Dermis blood vessel endothelial cell (primary cell): ENCODE data around the gene EHD3. TPM values are rescaled to one million over a fixed set of nuclear protein-coding genes. Genes with fewer than 3 reads are reported as not detected.
A peak's percentile ranks its signal among the peaks of the same experiment; 100 is the strongest.

Experiments used
- DNase-seq: peaks from one replicate; pipeline ENCODE4 v3.0.0; 2010
- total RNA-seq: library from RNA; depleted of rRNA; stranded (reverse); fragments of >200 nt; gene quantifications from 2 replicates; pipeline ENCODE4 v1.2.3, GENCODE V29; 2014

The EHD3 gene
- total RNA-seq, 1 donor from 2014 or later: 6.0 TPM

DNA sequence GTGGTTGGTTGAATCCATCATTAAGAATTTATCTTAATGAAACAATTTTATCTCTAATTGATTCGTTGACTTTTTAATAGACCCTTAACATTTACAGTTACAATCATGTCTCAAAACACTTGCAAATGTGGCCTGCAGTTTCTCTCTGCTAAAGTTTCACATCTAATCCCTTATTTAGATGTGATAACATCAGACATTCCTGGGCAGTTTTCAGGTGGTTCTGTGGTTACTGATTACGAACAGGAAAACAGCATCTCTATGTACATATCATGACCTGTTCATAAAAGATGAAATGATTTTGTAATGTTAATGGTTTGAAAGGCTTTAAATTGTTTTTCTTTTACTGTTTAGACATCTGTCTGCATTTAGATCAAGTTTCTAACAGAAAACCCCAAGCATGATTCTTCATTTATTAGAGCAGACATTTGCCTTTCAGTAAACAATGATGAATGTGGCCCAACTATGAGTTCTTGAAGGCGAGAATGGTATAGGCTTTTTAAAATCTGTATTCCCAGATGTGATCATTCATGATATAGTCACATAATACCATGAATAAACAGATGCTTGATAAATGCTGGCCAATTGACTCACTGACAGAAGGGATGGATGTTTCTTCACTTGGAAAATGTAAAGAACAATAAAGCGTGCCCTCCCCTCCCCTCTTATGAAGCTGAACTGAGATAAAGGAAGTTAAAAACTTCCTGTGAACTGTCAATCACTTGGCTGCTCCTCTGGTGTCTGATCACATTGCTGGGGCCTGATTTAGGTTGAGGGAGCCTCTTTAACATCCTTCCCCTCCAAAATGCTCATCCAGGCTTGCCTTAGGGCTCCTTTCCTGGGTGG is 20.1 kb upstream of the EHD3 start:
- no peak for DNase-seq

DNA sequence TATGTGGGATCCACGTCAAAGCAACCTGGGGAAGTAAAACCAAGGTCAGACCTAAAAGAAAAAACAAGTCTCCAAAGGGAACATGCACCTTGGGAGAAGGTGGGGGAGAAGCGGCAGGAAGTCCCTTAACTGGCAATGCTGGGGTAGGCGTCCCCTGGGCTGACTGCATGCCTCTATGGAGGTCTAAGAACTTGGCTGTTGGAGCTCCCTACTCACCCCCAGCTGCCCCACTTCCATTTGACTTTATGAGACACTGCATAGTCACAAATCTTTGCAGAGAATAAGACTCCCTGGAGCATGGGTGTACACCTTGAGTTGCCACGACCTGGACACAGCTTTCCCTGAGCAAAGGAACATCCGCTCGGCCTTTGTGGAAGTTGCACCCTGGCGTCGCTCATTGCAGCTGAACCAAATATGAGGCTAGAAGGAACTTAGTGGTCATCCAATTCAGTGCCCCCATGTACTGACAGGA is 19.5 kb upstream of the EHD3 start:
- no peak for DNase-seq

DNA sequence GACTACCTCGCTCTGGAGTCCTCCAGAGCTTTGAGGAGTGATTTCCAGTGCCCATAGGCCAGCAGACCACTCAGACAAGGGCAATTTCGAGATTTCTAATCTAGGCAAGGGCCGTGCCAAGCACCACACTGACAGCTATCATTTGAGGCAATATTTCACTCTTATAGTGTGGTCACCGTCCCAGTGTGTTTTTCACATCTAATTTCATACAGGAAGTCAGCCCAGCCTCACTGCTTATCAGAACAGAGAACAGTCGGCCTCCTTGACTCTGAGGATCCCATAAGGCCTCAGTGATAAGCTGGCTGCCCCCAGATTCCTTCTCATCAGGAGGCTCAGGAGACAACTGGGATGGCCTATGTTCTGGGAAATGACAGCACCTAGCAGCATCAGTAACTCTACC is 17.2 kb upstream of the EHD3 start:
- DNase-seq: no peak

DNA sequence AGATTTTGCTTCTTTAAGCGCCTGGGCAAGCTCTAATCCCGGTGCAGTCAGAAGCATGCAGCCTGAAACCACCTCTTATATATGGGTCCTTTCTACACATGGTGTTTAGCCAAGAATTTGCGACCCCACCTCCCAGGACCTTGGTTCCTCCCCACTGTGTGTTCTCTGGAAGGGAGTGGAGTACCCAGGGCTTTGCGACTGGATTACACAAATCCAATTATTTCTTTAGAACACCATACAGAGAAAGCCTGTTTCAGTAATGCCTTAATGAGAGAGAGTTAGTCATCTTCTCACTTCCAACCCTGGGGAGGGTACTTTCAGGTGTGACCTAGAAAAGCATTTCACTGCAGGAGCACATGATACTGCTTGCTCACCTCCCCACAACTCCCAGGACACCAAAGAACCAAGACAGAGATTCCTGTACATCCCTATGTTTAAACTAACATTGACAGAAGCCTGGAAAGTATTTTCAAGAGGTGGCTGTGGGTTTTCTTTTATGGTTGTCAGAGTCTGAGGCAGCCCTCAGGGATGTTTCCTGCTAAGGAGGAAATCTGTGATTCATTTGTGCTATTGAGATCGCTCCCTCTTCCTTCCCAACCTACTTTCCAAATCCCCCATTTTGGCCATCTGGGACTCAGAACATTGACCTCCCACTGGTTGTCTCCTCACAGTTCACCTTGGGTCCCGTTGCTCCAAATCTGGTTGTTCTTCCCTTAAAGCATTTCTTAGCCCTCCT is 16.3 kb upstream of the EHD3 start, which contains the start of gene CAPN14:
Gene CAPN14, minus strand, starts transcription at position 51 of the 736 bp plus-strand sequence. CDS start 12,068 bp downstream, outside the sequence.
- no peak for DNase-seq

DNA sequence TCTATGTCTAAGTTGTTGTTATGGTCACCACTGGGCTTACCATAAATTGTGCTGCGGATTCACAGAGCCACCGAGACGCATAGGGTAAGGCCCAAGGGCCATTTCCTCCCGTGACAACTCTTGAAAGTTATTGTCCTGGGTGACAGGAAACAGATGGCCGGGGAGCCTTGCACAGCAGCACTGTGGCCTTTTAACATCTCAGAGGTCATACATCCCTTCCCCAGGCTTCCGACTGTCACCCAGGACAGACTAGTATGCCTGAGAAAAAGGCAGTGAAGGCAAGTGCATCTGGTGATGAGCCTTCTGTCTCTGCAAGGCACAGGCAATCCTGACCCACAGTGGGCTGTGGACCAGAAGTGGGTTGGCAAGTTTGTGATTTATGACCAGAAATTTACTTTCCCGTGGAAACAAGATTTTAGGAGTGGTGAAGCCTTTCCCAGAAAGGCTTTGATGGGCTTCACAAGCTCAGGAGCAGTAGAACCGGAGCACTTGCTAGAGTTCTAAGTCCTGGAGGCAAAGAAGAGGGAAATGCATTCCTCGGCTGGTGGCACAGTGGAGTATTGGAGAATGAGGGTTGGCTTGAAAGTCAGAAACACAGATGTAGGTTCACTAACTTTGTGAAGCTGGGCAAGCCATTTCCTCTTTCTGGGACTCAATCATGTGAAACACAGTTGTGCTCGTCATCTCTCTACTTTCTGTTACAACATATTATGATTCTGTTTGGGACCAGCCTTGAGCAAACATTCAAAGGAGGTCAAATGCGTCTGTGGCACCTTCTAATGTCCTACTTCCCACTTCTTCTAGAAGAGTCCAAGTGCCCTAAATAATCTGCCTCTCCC is 14.6 kb upstream of the EHD3 start:
- DNase-seq: no peak

DNA sequence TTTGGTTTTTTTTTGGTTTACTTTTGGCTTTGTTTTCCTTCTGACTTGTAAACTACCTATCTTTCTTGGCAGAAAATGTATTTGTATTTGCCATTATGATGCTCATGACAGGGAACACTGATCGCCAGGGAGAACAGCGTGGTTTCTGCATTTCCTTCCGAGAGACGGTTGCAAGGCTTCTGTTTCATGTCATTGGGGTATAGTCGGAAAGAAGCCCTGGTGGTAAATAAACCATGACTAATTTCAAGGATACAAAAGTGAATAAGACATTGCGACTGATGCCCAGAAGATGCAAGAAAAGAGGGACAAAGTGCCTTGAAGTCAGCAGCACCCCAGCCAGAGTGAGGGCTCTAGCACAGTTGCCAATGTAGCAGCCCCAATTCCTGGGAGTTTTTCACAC is 12.4 kb upstream of the EHD3 start:
- no peak for DNase-seq

DNA sequence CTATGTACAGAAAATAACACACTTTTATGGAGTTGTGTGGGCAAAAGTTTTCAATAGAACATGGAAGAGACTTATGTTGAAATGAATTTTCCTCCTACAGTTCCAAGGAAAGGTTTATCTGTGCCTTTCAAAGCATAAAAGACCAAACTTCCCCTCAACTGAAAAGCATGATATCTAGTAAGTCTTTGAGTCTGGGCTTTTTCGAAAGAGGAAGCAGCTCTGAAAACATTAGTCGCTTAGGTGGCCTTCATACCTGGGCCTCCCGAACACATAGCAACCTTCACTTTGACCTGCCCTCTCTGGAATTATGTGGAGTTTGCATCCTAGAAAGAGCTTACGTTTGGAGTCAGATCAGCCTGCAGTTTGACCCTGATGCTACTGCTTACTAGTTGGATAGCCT is 11.9 kb upstream of the EHD3 start:
- no peak for DNase-seq

DNA sequence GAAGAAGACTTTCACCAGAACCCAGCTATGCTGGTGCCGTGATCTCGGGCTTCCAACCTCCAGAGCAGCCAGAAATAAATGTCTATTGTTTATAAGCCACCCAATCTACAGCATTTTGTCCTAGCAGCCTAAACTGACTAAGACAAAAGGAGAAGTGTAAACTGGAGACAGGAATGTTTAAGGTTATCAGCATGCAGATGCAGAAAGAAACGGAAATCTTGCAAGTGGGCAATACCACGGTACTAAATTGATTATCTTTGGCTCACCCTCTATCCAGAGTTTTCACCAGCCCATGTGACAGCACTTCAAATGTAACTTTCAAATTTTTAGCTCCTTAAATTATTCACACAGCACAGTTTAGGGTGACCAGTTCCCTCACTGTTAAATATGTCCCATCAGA is 10.9 kb upstream of the EHD3 start:
- DNase-seq: no peak

DNA sequence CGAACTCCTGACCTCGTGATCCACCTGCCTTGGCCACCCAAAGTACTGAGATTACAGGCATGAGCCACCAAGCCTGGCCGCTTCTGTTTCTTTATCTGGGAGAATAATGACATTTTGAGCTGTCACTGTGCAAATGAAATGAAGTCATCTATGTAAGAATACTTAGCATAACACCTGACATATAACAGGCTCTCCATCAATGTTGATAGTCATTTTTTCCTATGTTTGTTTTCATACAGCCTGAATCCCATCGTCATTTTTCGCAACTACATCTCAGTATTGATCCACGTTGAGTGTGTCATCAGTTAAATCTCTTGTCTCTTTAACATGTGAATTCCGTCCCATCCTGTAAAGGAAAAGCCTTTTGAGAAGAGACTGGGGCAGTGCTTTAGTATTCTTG is 10.2 kb upstream of the EHD3 start:
- DNase-seq: no peak

DNA sequence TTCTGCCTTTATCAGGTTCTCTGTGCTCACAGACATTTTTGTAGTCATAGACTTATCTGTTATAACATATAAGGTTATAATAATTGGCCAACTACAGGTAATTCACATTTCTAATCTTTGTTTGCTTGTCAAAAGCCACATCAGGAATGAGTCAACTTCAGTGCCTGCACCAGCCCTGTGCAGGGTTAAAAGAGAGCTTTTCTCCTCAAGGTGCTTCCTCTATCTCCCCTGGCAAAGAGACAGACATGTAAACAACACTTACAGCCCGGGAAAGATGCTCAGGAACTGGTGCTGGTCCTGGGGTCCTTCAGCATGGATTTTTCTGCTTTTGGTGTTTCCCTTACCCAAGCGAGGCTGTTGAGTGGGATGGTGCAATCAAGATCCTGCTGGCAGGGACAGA is 7.7 kb upstream of the EHD3 start:
- no peak for DNase-seq

DNA sequence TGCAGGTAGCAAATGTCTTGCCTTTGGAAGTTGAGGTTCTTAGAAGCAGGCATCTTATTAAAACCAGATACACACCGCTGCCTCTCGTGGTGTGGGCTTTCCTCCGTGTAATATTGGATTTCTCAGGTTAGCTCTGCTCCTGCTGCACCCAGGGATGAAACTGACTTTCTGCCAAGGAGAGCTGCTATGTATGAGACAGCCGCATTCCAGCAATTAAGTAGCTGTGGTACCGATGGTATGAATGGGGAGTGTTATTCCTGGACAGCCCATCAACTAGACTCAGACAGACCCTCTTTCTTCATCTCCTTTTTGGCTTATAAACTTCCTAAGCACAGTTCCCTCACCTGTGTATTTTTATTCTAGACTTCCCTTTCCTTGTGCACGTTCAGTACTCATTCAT is 6.8 kb upstream of the EHD3 start:
- no peak for DNase-seq

DNA sequence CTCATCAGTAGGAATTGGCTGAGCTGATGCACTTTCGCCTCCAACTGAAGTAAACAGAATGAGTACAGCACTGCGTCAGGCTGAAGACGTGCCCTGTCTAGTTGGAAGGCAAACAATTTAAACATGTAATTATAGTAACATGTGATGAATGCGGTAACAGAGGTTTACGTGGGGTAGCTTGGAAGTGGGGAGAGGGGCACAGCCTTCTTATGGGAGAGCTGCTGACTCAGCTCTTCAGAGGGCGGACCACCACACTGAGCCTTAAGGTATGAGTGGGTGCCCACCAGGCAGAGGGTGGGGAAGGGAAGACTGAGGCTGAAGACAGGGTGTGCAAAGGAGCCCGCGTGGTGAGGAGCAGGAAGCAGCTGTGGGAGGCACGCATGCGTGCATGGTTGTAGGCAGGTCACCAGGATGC is 6.2 kb upstream of the EHD3 start:
- DNase-seq: no peak

DNA sequence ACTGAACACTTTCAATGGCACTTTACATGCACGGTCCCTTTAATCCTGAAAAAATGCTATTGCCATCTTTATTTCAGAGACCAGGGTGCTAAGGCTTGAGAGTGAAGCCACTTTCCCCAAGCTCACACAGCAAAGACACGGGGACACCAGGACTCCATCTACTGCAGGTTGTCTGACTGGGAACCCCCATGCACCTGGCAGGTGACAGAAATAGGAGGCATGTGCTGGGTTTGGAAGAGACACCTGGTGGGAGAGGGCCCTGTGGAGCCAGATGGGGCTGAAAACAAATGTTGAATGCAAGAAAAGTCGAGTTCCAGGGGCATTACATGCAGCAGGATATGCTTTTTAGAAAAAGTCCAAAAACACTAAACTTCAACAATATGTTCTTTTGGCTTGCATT is 5.2 kb upstream of the EHD3 start:
- DNase-seq: no peak

DNA sequence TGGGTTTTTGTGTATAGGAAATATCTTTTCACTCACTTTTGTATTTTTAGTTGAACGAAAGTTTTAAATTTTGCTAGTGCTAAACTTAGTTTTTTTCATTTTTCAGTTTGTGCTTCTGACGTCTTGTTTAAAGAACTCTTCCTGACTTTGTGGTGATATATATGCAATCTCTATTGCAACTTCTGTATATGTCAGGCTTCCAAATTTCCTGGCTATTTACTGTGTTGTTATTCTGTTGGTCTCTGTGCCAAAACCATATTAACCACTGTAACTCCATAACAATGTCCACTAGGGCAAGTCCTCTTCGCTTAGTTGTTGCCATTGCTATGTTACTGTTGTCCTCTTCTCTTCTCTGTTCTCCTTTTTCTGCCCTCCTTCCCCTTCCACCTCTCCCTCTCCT is 3.2 kb upstream of the EHD3 start:
- DNase-seq: no peak

DNA sequence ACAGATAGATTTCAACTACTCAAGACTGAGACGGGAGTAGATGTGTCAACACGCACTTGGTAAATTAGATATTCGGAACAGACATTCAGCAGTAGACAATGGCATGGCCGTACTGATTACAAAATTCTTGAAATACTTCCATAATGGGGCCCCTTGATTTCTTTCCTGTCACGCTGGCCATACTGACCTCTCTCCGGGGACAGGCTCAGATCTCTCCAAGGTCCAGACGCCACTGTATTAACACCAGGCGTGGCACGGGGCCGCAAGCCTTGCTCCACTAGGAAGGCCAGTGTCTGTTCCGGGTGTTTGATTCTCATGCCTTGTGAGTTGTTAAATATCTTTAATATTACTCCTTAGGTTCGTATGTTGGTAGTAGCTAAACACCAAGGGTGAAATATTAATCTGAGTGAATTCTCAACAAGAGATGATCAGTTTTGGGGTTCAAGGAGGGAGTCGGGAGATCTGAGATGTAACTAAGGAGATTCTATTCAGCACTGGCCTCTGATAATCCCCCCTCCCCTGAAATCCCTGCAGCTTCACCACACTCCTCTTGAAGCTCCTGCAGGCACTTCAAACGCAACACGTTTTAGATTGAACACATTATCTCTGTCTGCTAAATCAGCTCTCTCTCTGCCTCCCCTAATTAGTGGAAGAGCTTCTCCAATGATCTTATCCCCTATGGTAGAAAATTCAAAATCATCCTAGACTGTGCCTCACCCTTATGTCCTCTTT is 2.2 kb upstream of the EHD3 start:
- DNase-seq: no peak

DNA sequence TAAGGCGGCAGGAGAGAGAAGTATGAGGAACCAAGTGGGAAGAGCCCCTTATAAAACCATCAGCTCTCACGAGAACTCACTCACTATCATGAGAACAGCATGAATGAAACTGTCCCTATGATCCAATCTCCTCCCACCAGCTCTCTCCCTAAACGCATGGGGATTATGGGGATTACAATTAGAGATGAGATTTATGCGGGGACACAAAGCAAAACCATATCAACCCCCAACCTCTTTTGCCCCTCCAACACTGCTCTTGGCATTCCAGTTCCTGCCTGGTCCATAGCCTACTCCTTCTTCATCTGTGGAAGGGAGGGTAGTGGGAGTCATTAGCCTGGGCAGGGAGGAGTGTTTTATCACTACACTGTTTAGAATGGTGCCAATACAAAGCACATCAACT is 1.4 kb upstream of the EHD3 start:
- DNase-seq: no peak

DNA sequence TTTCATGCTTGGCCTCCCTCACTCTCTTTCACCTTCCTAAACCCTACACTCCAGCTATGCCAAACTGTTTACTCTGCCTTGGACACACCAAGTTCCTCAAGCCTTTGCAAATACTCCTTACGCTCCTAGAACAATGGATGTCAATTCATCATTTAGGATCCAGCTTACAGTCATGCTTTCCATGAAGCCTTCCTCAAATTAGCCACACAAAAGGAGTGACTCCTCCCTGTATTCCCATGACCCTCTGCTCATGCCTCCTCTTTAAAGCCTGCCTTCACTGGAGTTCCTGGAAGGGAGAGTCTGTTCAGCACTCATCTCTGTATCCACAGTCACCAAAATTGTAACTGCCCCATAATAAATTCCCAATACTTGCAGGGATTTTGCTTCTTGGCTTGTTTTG is 721 bp upstream of the EHD3 start:
- DNase-seq: no peak

DNA sequence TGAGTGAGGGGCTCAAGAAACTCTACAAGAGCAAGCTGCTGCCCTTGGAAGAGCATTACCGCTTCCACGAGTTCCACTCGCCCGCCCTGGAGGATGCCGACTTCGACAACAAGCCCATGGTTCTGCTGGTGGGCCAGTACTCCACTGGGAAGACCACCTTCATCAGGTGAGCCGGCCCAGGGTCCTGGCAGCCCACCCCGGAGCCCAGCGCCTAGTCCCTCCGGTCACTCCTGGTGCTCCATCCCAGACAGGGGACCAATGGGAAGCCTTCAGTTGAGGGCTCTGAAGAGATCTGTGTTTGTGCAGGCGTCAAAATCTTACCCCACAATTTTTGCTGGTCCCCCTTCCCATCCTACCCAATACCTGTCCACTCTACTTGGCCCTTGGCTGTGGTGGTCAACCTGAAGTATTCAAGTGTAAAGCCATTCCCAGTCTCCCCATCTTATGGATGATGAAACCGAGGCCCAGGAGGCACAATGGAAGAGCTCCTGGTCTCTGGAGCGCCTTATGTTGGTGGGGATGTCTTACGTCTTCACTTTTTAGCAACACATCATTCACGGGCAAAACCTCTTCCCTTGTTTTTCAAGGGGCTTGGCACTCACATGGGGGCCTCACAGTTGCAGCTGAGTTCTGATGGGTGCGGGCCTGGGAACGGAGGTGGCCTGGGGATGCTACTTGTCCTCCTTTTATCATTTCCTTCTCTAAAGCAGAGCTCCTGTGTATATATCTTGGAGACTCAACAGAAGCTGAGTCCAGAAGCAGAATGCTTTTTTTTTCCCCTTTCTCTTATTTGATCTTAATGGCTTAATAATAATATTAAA is 941 bp downstream of the EHD3 start:
- DNase-seq: no peak

DNA sequence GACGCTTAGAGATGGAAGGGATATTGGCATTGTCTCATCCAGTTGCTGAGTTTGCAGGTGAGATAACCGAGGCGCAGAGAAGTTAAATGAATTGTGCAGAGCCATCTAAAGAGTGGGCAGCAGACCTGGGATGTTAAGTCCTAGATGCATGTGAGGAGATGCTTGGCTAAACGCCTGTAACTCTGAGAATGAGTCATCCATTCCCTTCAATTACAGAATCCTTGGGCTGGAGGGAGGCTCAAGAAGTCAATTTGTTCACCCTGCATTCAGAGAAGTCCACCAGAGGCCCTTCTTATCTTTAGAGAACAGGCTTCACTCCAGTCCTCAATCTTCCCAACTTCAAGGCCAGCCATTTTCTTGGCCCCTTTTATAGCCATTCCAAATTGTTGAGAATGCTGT is 1.6 kb downstream of the EHD3 start:
- peak; percentile 21 for DNase-seq

DNA sequence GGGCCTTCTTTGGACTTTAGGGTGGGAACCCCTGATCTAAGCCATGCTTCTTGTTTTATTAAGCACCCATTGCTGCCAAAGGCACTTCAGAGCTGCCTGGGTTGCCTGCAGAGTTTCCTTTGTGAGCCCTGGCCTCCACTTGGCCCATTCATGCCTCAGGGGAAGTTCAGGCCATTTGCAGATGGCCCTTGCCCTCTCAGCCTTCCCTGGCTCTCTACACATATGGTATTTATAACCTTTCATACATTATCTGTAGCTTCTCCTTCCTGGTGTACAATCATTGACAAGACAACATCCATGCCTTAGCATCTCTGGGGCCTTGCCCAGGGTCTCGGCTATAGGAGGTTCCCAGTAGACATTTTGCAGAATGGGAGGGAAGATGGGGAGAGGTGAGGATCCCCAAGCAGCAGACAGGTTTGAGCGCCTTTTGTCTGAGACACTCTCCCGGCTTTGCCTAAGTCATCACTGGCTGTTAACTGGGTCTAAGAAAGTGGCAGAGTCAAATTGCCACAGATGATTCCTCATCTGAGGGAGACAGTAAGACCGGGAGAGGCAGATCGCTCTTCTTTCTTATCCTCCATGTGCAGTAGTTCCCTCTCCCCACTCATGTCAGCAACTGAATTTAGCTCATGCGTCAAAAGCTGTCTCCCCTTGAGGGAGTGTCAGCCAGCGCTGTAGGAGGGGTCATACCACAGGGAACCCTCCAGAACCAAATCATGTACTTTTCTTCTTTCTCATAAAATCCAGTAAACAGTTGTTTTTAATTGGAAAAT is 2.7 kb downstream of the EHD3 start:
- no peak for DNase-seq
